ENCODE data around the gene TMC3. TPM values are rescaled to one million over a fixed set of nuclear protein-coding genes. Genes with fewer than 3 reads are reported as not detected.

TMC3 gene
- total RNA-seq, 2 donors from 2014 or later, result not detected

DNA sequence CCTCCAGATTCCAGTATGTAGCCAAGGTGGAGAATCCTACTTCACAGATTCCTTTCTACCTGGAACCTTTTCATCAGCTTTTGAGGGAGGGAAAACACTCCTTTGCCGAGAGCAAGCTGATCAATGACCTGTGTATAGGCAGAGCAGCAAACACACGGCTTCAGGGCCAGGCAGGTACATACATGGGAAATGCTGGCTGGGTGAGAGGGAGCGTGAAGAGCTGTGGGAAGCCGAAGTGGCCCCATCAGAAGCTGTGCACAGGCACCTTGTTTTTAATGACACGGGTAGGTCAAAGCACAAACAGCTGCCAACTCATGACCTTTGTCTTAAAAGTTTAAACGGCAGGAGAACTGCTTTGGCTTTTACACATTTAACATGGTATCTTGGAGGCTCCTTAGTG lies 75.4 kb downstream of the TMC3 start:
- no peaks in the 10 kb centered on the region for H3K9me3 ChIP-seq
- TF ChIP-seq, protein P1, sequence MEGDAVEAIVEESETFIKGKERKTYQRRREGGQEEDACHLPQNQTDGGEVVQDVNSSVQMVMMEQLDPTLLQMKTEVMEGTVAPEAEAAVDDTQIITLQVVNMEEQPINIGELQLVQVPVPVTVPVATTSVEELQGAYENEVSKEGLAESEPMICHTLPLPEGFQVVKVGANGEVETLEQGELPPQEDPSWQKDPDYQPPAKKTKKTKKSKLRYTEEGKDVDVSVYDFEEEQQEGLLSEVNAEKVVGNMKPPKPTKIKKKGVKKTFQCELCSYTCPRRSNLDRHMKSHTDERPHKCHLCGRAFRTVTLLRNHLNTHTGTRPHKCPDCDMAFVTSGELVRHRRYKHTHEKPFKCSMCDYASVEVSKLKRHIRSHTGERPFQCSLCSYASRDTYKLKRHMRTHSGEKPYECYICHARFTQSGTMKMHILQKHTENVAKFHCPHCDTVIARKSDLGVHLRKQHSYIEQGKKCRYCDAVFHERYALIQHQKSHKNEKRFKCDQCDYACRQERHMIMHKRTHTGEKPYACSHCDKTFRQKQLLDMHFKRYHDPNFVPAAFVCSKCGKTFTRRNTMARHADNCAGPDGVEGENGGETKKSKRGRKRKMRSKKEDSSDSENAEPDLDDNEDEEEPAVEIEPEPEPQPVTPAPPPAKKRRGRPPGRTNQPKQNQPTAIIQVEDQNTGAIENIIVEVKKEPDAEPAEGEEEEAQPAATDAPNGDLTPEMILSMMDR (IDR thresholded peaks at IDR 0.05), result no peak
- DNase-seq (ENCODE audit: low spot score), result no peak
- peaks cover 0 to 35% of the 10 kb centered on the region in 2 donors for H3K4me1 ChIP-seq
- H3K27ac ChIP-seq, result peak overlapping the region in 1 of 2 donors; percentile 8
- no peaks in the 10 kb centered on the region for H3K27me3 ChIP-seq
- H3K4me3 ChIP-seq, result no peak overlapping the region
- no peaks in the 10 kb centered on the region for H3K36me3 ChIP-seq

DNA sequence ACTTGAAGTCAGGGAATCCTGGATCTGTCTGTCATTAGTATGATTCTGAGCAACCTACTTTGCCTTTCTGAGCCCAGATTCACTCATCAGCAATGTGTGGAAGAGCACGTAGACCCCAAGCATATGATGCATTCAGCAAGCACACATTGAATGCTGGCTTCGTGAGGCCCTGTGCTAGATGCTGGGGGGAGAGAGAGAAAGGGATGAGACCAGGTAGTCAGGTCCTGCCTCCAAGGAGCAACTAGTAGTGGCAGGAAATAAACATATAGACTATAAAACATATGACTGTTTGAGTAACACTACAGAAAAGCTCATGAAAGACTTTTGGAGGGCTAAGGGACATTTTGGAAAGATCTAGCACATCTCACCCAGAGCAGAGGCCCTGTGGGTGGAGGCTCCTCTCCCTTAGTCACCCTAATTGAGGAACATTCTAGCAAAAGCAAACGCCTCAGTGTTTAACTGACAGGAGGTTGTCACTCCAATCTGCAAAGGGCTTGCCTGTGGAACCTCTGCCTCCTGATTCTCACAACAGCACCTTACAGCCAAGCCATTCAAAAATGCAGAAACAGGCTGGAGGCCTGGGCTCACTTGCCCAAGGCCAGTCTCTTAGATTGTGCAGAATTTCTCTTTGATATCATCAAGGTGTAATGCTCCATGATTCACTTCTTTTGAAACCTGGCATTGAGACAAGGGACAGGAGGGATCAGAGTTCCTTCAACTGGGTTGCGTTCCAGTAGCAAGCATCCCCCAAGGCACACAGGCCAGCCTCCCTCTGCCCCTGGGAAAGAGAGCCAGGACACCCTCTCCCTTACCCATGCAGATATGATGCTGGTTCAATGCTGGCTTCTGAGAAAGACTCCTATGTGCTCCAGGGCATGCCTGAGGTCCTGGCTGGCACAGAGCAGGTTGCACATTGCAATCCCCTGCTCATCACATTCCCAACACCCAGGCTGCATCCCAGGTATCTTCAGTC lies 76.1 kb downstream of the TMC3 start:
- Histone ChIP-seq H3K27ac (peak overlapping the region; percentile 29 to 45), H3K4me1 (peaks cover 0 to 35% of the 10 kb centered on the region in 2 donors), H3K27me3 (no peaks in the 10 kb centered on the region), H3K4me3 (peak overlapping the region in 1 of 2 donors; percentile 25), H3K9me3 (no peaks in the 10 kb centered on the region), H3K36me3 (no peaks in the 10 kb centered on the region)
- TF ChIP-seq, protein P1 (IDR thresholded peaks at IDR 0.05), result no peak
- no peak for DNase-seq (ENCODE audit: low spot score)

DNA sequence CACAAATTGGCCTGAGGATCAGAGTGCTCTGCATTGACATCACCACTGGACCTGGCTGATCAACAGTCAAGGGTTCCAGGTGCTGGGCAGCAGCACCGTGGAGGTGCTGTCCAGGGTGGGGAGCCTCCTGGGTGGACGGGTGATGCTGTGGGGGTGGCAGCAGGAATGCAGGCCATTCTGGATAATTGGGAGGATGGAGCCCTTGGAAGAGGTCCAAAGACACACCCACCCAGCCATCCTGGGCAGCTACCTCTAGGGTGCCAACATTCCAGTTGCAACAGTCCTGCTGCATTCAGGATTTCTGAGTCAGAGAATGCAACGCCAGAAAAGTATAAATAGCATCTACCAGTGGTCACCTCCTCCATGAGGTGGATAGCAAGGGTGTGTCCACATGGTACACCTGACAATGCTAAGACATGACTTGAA lies 76.9 kb downstream of the TMC3 start:
- no peak for DNase-seq (ENCODE audit: low spot score)
- Histone ChIP-seq H3K36me3 (peaks cover 2% of the 10 kb centered on the region), H3K27ac (peak overlapping the region; percentile 29 to 45), H3K9me3 (no peaks in the 10 kb centered on the region), H3K4me1 (peaks cover 0 to 35% of the 10 kb centered on the region in 2 donors), H3K27me3 (no peaks in the 10 kb centered on the region), H3K4me3 (peak overlapping the region in 1 of 2 donors; percentile 25)
- TF ChIP-seq, protein P1 (IDR thresholded peaks at IDR 0.05), result no peak

DNA sequence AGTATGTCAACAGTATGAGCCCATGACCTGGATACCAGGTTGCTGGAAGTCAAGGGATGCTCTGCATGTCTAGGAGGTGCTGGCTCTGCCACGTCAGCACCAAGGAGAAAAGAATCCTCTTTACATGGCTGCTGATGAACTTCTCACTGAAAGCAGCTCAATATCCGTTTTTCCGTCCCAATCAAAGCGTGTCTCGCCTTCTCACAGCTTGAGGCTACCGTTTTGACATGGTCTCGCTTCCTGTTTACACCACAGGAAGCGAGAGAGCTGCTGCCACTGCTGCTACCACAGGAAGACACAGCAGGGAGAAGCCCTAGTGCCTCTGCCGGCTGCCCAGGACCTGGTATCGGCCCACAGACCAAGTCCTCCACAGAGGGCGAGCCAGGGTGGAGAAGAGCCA lies 77.3 kb downstream of the TMC3 start:
- peak overlapping the region in 1 of 2 donors; percentile 25 for H3K4me3 ChIP-seq
- TF ChIP-seq, protein P1 (IDR thresholded peaks at IDR 0.05), result no peak
- H3K4me1 ChIP-seq, result peaks cover 0 to 35% of the 10 kb centered on the region in 2 donors
- DNase-seq (ENCODE audit: low spot score), result no peak
- H3K36me3 ChIP-seq, result peaks cover 5% of the 10 kb centered on the region
- no peaks in the 10 kb centered on the region for H3K9me3 ChIP-seq
- H3K27ac ChIP-seq, result peak overlapping the region; percentile 29 to 45
- H3K27me3 ChIP-seq, result no peaks in the 10 kb centered on the region

DNA sequence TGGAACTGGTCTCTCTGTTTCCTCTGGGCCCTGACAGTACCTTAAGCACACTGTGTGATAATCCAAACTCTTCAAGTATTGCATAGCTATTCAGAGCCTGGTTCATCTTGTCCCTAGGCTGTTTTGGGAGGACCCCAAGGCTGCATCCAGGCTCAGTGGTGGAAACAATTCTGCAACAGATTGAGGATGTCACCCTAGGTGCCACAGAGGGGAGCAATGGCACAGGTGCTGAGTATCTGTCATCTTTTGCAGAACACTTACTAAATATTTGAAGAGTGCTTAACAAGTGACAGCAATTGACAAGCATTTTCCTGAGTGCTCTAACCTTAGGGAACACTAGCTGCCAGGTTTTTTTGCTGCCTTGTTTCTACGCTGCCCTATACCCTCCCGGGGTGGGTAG lies 77.8 kb downstream of the TMC3 start:
- Histone ChIP-seq H3K27me3 (no peaks in the 10 kb centered on the region), H3K4me1 (peaks cover 0 to 35% of the 10 kb centered on the region in 2 donors), H3K27ac (peak overlapping the region; percentile 29 to 45), H3K4me3 (no peak overlapping the region), H3K36me3 (peaks cover 5% of the 10 kb centered on the region), H3K9me3 (no peaks in the 10 kb centered on the region)
- TF ChIP-seq, protein P1 (IDR thresholded peaks at IDR 0.05), result no peak
- no peak for DNase-seq (ENCODE audit: low spot score)

Data from right atrium auricular region (tissue), 2 donors.